Measurements from ENCODE around the gene CNR2.

CNR2 gene

GRCh38 chr1:23911921-23912320 is 1.2 kb downstream of the CNR2 start:
- Histone ChIP-seq H3K79me2 (ENCODE audit: insufficient read depth, low read depth) (no peaks in the 10 kb centered on the region), H3K27me3 (ENCODE audit: insufficient read depth, low read depth) (no peaks in the 10 kb centered on the region), H3K9ac (no peak overlapping the region), H3K4me2 (no peak overlapping the region), H2AFZ (ENCODE audit: low read depth) (no peak overlapping the region), H3K4me1 (ENCODE audit: low read depth, poor library complexity, severe bottlenecking) (peaks cover 17% of the 10 kb centered on the region), H4K20me1 (ENCODE audit: insufficient read depth) (no peaks in the 10 kb centered on the region), H3K27ac (no peak overlapping the region), H3K36me3 (ENCODE audit: insufficient read depth) (no peaks in the 10 kb centered on the region), H3K4me3 (IDR thresholded peaks at IDR 0.05; ENCODE audit: insufficient read depth, low read depth, low read length) (no peak overlapping the region)
- TF ChIP-seq CTCF (conservative IDR thresholded peaks at IDR 0.05; ENCODE audit: low read depth, low read length) = no peak

- no peaks in the 10 kb centered on the region for H4K20me1 ChIP-seq (ENCODE audit: insufficient read depth)
- no peak overlapping the region for H3K4me3 ChIP-seq (IDR thresholded peaks at IDR 0.05; ENCODE audit: insufficient read depth, low read depth, low read length)
- no peak overlapping the region for H3K27ac ChIP-seq
- no peaks in the 10 kb centered on the region for H3K36me3 ChIP-seq (ENCODE audit: insufficient read depth)
- no peak overlapping the region for H2AFZ ChIP-seq (ENCODE audit: low read depth)
- no peak overlapping the region for H3K4me2 ChIP-seq
- H3K79me2 ChIP-seq (ENCODE audit: insufficient read depth, low read depth) = no peaks in the 10 kb centered on the region
- TF ChIP-seq CTCF (conservative IDR thresholded peaks at IDR 0.05; ENCODE audit: low read depth, low read length) = no peak
- H3K9ac ChIP-seq = no peak overlapping the region
- peaks cover 8% of the 10 kb centered on the region for H3K4me1 ChIP-seq (ENCODE audit: low read depth, poor library complexity, severe bottlenecking)
- H3K27me3 ChIP-seq (ENCODE audit: insufficient read depth, low read depth) = no peaks in the 10 kb centered on the region
Measured at GRCh38 chr1:23910553-23911246, 2.5 kb downstream of the CNR2 start.

- no peak overlapping the region for H3K27ac ChIP-seq
- no peaks in the 10 kb centered on the region for H3K36me3 ChIP-seq (ENCODE audit: insufficient read depth)
- H3K4me2 ChIP-seq = no peak overlapping the region
- peaks cover 11% of the 10 kb centered on the region for H3K4me1 ChIP-seq (ENCODE audit: low read depth, poor library complexity, severe bottlenecking)
- H2AFZ ChIP-seq (ENCODE audit: low read depth) = no peak overlapping the region
- H3K79me2 ChIP-seq (ENCODE audit: insufficient read depth, low read depth) = no peaks in the 10 kb centered on the region
- no peak for TF ChIP-seq CTCF (conservative IDR thresholded peaks at IDR 0.05; ENCODE audit: low read depth, low read length)
- no peaks in the 10 kb centered on the region for H4K20me1 ChIP-seq (ENCODE audit: insufficient read depth)
- no peak overlapping the region for H3K9ac ChIP-seq
- no peak overlapping the region for H3K4me3 ChIP-seq (IDR thresholded peaks at IDR 0.05; ENCODE audit: insufficient read depth, low read depth, low read length)
- no peaks in the 10 kb centered on the region for H3K27me3 ChIP-seq (ENCODE audit: insufficient read depth, low read depth)
Measured at GRCh38 chr1:23910144-23910543, 3.0 kb downstream of the CNR2 start.

GRCh38 chr1:23909412-23909811 is 3.8 kb downstream of the CNR2 start:
- TF ChIP-seq CTCF (conservative IDR thresholded peaks at IDR 0.05; ENCODE audit: low read depth, low read length) = no peak
- Histone ChIP-seq H3K4me3 (IDR thresholded peaks at IDR 0.05; ENCODE audit: insufficient read depth, low read depth, low read length) (no peak overlapping the region), H2AFZ (ENCODE audit: low read depth) (no peak overlapping the region), H3K4me1 (ENCODE audit: low read depth, poor library complexity, severe bottlenecking) (peaks cover 18% of the 10 kb centered on the region), H3K27me3 (ENCODE audit: insufficient read depth, low read depth) (no peaks in the 10 kb centered on the region), H3K27ac (no peak overlapping the region), H3K9ac (no peak overlapping the region), H3K79me2 (ENCODE audit: insufficient read depth, low read depth) (no peaks in the 10 kb centered on the region), H4K20me1 (ENCODE audit: insufficient read depth) (no peaks in the 10 kb centered on the region), H3K4me2 (no peak overlapping the region), H3K36me3 (ENCODE audit: insufficient read depth) (no peaks in the 10 kb centered on the region)
